ENCODE results near the gene ABITRAM.
"Not testable (repeated sequence)": the region's sequence is repeated elsewhere in the genome, so short reads cannot be mapped to it uniquely, and the experiment has no call there.

Gene ABITRAM

GRCh38 chr9:108933231-108933717 is 926 bp upstream of the ABITRAM start:
- no peak for DNase-seq (ENCODE audit: low read depth)

- DNase-seq (ENCODE audit: low read depth): peak; percentile 87
These were observed 380 bp upstream of the ABITRAM start, which contains the start of gene ELP1 for GRCh38 chr9:108933718-108934322. Gene ELP1 (minus strand): TSS chr9:108934124. CDS start chr9:108931146, 2,978 bp downstream.

- DNase-seq (ENCODE audit: low read depth): no peak
These were observed 3.5 kb downstream of the ABITRAM start for GRCh38 chr9:108937561-108938305.

- DNase-seq (ENCODE audit: low read depth): no peak
These were observed 5.8 kb downstream of the ABITRAM start for GRCh38 chr9:108939975-108940374.

- no peak for DNase-seq (ENCODE audit: low read depth)
These were observed 16.0 kb downstream of the ABITRAM start for GRCh38 chr9:108950168-108950567.

- no peak for DNase-seq (ENCODE audit: low read depth)
These were observed 17.4 kb downstream of the ABITRAM start for GRCh38 chr9:108951578-108951977.

GRCh38 chr9:108953983-108954574 is 19.9 kb downstream of the ABITRAM start:
- no peak for DNase-seq (ENCODE audit: low read depth)

GRCh38 chr9:108956022-108956630 is 21.9 kb downstream of the ABITRAM start:
- no peak for DNase-seq (ENCODE audit: low read depth)

GRCh38 chr9:108956631-108957026 is 22.4 kb downstream of the ABITRAM start:
- DNase-seq (ENCODE audit: low read depth): no peak

GRCh38 chr9:108960331-108960730 is 26.1 kb downstream of the ABITRAM start:
- DNase-seq (ENCODE audit: low read depth): no peak

- no peak for DNase-seq (ENCODE audit: low read depth)
These were observed 27.0 kb downstream of the ABITRAM start for GRCh38 chr9:108961151-108961550.

GRCh38 chr9:108963459-108964143 is 29.4 kb downstream of the ABITRAM start:
- no peak for DNase-seq (ENCODE audit: low read depth)

GRCh38 chr9:108967916-108968315 is 33.7 kb downstream of the ABITRAM start:
- no peak for DNase-seq (ENCODE audit: low read depth)

- DNase-seq (ENCODE audit: low read depth): not testable (repeated sequence)
These were observed 37.2 kb downstream of the ABITRAM start for GRCh38 chr9:108971392-108971791.

- DNase-seq (ENCODE audit: low read depth): no peak
These were observed 38.0 kb downstream of the ABITRAM start for GRCh38 chr9:108972186-108972585.

GRCh38 chr9:108972626-108973209 is 38.5 kb downstream of the ABITRAM start:
- DNase-seq (ENCODE audit: low read depth): no peak

- no peak for DNase-seq (ENCODE audit: low read depth)
These were observed 39.7 kb downstream of the ABITRAM start for GRCh38 chr9:108973895-108974294.

- DNase-seq (ENCODE audit: low read depth): no peak
These were observed 44.0 kb downstream of the ABITRAM start for GRCh38 chr9:108978205-108978604.

GRCh38 chr9:108980893-108981292 is 46.7 kb downstream of the ABITRAM start:
- no peak for DNase-seq (ENCODE audit: low read depth)

GRCh38 chr9:108983885-108984284 is 49.7 kb downstream of the ABITRAM start:
- DNase-seq (ENCODE audit: low read depth): no peak
